ENCODE measurements around the gene CLSTN2.

GRCh38 chr3:140373234-140373633, 438.2 kb downstream of the CLSTN2 start:
- no peak for TF ChIP-seq CTCF (conservative IDR thresholded peaks at IDR 0.05)
- no peak for TF ChIP-seq EZH2 (IDR thresholded peaks at IDR 0.05; ENCODE audit: low read depth)

Data from PC-9 (cell line).